Measurements from ENCODE around the gene ZC3H4.
"Not testable (repeated sequence)": the region's sequence is repeated elsewhere in the genome, so short reads cannot be mapped to it uniquely, and the experiment has no call there.

The ZC3H4 gene

DNA sequence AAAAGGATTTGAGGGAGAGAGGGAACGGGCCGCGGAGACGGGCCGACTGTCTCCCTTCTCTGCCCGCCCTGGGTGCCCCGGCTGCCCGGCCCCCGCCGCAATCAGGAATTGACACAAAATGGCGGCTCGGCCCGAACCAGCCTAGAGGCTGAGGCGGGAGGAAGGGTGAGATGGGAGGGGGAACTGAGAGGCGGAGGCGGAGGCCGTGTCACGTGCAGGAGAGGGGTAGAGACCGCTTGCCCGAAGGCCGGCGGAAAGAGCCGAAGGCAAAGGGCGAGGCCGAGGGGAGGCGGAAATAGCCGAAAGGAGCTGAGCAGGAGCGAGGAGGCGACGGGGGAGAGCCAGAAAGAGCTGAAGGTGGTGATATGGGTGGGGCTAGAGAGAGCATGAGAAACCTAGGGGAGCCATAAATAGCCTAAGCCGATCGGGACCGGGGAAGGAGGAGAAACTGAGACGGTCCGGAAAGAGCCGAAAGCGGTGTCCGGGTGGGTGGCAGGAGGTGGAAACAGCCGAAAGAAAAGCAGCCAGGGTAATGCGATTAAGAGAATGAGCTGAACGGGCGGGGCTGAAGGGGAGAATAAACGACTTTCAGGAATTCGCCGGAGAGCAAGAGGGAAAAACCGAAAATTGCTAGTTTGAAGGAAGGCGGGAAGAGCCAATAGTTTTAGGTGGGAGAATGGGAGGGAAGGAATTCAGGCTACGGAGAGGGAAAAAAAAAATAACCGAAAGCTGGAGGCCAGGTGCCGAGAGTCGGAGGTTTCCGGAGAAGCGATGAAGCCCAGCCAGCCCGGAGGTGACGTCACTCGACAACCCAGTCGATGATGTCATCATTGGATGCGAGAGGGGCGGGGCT is at the start of gene ZC3H4:
ZC3H4 (minus strand) TSS at position 780 of the 853 bp plus-strand sequence. CDS start 1,192 bp downstream, outside the sequence.
- DNase-seq = peak; percentile 99

DNA sequence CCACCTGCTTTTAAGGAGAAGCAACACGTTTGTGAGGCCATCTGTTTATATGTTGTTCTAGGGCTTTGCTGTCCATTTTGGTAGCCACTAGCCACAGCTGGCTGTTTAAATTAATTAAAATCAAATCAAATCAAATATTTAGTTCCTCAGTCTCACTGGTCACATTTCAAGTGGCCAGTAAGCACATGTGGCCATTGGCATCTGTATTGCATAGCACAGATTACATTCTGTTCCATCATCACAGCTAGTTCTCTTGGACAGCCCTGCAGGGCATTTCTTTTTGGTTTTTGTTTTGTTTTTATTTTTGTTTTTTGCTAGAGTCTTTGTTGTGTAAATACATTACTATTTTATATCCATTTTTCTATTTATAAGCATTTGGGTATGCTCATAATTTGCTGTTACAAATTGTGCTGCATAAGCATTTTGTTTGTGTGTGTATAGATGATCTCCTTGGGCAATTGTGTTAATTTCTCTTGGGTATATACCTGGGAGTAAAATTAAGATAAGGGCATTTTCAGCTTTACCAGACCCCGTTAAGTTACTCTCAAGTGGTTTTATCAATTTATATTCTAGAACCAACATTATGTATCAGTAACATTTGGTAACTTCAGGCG is 48.4 kb upstream of the ZC3H4 start:
- no peak for DNase-seq

DNA sequence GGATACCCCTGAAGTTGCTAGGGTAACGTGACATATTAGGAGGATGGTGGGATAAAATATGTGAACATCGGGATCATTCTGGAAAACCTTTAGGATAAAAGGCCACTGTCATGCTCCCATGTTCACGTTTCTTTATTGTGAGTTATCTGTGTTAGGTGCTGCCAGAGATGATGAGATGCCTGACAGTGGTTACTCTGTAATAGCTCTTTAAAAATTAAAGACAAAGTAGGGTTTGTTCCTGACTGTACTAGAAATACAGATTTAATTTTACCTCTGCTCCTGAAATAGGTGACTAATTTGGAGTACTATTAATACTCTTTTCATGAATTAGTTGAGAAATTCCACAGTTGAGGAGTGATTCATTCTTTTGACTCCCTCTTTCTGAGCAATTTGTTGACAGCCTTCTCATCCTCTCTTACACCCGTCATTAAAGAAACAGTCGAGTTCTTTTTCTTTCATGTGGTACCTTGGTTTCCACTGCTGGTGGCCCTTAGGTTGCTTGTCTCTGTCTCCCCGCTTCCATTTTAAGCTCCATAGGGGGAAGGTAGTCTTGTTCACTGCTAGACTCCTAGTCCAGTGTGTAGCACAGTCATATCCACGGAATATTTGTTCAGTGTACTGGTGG is 45.4 kb upstream of the ZC3H4 start:
- DNase-seq = no peak

DNA sequence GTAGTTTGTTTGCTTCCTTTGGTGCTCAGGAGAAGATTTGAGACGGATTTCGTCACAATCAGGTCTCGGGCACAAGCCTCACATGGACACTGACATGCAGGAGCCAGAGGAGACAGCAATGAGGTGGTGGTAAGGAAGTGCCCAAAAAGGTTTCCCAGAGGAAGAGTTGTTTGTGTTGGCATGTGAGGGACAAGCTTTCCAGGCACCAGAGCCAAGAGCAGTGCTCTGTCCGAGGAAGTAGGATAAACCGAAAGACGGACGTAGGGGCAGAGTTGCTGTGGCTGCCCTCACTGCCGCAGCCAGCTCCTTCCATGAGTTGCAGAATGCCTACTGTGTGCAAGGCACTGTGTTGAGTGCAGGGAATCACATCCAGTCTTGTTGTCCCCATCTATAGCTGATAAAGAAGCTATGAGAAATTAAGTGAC is 44.8 kb upstream of the ZC3H4 start:
- no peak for DNase-seq

DNA sequence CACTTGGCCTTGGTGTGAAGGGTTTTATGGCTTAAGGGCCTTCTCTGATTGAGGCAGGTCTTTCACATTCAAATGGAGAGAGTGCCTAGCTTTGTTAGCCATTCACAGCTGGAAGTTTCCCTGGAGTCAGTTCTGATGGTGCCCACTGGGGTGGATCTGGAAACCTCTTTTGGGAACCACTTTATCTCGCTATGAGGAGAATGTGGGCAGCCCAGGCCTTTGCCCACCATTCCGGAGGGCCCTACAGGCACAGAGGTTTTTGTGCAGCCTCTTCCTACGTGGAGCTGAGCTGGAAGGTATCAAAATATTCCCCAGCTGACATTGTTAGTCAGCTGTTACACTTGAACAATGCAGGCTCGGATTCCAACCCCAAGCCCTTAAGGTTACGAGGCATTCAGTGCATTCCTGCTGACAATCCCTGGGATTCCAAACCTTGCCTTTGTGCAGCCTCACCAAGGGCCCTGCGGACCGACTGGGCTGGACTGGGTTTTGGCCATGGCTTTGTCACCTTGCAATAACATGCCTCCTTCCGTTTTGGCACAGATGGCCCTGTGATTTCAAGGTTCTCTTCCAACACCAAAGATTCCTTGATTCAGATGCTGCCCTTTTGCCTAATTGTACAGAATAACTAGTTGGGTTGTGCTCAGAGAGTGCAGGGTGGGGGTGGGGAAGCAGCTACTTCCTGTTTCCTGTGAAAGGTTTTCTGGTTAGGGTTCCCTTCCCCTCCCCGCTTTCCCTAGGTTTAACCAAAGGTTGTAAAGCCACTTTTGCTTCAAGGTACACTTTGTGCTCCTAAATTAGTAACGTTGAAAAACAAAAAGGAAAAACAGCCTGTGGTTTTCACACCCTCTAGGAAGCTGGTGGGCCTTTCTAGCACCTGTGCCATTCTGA is 44.1 kb upstream of the ZC3H4 start:
- DNase-seq = peak; percentile 19 to 47

DNA sequence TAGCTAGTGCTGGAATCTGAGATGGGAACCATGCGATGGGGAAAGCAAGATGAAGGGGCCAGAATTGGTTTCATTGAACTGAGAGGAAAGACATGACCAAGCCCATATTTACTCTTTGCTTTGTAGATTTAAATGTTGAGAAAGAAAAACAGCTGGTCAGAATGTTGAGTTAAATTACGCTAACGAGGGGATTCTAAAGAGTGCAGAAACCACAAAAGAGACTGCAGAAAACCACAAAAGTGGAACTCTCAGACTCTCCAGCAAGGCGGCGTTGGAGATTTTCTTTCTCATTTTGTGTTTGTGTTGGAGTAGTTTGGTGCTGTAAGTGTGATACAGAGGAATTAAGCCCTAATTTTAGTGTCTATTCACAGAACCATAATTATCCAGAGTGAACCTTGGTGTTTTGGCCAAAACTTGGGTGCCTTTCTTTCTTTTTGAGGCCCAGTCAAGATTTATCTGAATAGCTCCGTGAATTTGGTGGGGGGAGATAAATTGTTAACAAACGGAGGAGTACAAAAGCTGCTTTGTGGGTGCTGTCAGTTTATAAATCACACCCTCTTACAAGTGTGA is 43.4 kb upstream of the ZC3H4 start:
- DNase-seq = peak; percentile 22 to 43

DNA sequence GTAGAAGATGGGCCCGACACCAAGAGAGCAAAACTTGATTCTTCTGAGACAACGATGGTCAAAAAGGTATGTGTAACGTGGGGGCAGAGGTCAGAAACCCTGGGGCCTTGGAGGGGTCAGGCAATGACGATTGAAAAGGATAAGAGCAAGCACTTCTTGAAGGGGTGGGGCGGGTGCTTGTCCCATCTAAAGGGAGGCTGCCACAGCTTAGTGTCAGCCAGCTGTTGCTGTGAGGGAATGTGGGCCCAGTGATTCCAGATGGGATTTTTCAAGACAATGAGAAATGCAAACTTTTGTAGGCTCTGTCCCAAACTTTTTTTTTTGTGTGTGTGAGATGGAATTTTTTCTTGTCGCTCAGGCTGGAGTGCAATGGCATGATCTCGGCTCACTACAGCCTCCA is 41.6 kb upstream of the ZC3H4 start:
- no peak for DNase-seq

DNA sequence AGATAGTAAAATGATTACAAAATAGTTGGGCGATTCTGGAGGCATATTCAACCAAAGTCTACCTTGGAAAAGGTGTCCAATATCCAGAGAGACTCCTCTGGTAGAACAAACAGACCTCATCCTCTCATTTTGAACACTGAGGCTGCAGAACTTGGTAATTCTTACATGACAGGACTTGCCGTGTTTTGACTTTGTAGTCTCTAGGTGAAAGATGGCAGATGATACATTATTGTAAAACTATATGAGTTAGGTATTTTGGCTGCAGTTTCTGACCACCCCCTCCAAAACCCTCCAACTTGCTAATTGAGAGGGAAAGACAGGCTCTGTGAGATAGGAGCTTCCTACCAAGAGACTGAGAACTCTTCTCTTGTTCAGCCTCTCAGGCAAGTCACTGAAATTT is 39.7 kb upstream of the ZC3H4 start:
- no peak for DNase-seq

DNA sequence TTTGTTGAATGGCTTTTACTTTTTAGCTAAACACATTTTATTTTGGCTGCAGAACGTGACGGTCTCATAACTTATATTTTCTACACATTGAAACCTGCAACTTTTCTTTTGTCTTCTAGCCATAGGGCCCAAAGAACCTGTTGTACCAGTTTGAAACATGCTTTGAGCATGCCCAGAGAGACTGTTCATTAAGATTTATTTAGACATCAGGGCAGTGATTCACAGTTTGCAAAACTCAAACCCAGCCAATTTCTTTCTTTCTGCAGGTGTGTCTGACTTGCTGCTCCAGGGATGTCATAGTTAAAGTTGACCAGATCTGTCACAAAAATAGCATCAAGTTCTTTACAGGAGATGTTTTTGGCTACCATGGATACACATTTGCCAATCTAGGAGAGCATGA is 39.1 kb upstream of the ZC3H4 start:
- DNase-seq = no peak

DNA sequence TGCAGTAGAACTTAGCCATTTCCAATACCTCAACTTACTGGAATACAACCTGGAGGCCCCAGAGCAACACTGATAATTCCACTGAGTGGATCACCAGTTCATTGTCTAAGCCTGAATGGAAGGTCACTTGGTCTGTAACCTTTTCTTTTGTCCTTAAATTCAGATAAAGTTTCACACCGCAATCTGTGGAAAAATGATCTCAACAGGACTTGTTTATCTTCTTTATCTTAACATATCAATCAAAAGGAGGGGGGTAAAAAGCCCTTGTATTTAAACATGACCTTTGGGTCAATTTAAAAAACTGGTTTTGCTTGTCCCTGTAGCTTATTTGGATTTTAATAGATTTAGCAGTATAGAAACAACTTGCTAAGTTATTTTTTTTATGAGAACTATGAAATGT is 38.6 kb upstream of the ZC3H4 start:
- DNase-seq = no peak

DNA sequence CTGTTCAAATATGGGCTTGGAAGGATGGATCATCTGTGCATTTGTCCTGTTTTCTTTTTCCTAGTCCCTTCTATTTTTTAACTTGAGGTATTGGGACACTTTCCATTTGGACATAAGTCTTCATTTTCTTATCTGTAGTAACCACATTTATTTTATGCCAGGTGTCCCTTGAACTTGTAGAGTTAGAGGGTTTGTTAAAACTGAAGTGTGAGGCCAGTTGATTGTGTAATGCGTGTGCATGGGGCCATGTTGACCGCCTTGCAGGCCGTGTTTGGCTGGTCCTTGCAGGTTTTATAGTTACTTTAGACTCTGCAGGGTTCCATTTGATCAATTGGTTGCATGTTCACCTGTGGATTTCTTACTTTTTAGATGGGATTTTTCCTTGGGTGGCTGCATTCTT is 38.1 kb upstream of the ZC3H4 start:
- no peak for DNase-seq

DNA sequence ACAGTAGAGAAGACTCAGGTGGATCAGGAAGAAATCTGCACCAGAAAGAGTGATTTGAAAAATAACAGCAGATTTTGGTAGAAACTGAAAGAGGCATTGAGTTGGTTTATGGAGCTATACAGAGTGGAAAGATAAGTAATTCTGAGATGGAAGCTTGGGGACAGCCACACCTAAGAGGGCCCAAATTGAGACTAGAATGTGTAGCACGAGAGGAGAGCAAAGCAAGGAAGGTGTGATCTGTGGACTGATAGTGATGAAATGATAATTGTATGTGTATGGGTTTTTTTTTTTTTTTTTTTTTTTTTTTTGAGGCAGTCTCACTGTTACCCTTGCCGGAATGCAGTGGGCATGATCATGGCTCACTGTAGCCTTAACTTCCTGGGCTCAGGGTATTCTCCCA is 33.3 kb upstream of the ZC3H4 start:
- no peak for DNase-seq

DNA sequence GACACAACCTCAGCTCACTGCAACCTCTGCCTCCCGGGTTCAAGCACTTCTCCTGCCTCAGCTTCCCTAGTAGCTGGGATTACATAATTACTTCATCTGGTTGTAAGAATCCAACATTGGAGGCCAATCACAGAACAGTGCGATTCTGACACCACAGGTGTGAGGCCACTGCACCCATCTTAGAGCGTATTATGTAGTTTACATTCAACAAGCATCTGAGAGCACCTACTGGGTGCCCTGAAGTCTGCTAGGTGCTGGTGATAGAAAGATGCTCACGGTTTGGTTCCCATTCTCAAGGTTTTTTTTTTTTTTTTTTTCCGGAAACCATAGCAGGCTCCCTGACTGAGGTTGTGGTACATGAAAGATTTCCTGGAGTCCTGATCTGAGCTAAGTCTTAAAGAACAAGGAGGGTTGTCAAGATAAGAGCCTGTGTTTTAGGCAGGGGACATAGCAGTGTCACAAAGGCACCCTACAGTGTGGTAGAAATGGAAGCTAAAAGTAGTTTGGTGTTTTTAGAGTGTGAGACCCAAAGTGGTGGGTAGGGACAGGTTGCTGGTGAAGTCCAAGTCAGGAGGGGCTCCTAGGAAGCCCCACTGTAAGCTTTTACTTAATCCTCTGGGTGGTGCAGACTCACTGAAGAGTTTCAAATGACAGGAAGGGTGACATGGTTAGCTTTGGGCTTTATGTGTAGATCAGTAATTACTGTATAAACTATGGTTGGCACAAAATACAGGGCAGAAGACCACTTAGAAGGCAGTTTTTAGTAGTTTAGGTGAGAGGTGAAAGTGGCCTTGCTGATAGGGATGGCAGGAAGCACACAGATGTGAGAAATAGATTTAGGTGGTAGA is 32.3 kb upstream of the ZC3H4 start:
- DNase-seq = no peak

DNA sequence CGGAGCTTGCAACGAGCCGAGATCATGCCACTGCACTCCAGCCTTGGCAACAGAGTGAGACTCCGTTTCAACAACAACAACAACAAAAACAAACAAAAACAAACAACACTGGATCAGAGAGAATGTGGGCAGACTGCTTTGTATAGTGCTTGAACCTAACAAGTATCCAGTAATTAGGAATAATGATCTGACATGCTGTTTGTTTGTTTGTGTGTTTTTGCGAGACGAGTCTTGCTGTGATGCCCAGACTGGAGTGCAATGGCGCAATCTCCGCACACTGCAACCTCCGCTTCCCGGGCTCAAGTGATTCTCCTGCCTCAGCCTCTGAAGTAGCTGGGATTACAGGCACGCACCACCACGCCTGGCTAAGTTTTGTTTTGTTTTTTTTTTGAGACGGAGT is 31.1 kb upstream of the ZC3H4 start:
- no peak for DNase-seq

DNA sequence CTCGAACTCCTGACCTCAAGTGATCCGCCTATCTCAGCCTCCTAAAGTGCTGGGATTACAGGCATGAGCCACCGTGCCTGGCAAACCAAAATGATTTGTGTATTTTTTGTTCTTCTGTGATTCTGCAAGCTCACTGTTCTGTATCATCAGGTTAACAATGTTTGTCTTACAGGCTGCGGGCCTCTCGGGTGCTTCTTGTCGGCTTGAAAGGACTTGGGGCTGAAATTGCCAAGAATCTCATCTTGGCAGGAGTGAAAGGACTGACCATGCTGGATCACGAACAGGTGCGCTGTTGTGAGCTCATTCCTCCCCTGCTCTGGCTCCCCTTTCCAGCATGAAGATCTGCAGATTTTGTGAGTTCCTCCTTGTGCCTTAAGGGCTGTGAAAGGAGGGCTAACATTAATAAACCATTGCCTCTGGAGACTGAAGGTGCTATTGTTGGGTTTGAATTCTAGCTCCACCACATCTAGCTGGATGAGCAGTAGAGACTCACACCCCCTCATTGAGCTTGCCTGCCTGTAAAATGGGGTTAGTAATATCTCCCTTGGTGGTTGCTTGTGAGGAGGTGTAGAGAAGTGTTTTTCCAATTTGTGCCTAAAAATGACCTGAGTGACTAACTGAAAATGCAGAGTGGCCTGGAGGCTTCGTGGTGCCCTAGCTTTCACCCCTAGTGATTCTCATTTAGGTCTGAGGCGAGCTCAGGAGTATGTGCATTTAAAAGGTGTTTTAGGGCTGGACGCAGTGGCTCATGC is 29.9 kb upstream of the ZC3H4 start:
- no peak for DNase-seq

DNA sequence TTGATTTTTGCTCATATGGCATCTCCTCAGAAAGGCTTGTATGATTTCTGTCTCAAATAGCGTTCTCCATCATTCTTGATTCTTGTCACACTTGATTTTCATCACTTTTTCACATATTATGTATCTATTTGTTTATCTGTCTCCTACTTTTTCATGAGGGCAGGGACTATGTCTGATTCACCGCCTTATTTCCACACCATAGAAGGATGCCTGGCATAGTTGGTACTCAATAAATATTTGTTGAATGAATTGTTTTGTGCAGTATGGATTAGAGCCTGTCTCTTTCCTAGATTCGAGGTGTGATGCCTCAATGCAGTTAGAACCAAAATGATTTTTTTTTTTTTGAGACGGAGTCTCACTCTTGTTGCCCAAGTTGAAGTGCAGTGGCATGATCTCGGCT is 29.2 kb upstream of the ZC3H4 start:
- DNase-seq = no peak

DNA sequence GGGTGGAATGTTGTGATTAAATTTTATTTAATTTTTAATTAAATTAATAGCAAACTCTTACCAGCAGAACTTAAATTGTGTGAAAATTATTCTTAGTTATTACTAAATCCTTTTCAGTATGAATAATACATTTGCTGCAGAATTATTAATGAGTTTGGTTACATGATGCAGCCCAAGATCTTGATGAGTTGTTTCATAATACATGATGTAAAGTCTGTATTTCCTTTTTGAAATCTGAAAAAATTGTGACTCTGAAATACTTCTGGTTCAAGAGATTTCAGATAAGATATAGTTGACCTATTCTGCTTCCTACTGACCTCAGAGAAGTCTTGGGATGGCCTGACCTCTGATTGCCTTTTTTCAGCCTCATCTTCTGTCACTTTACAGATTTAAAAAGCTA is 28.1 kb upstream of the ZC3H4 start:
- DNase-seq = no peak

DNA sequence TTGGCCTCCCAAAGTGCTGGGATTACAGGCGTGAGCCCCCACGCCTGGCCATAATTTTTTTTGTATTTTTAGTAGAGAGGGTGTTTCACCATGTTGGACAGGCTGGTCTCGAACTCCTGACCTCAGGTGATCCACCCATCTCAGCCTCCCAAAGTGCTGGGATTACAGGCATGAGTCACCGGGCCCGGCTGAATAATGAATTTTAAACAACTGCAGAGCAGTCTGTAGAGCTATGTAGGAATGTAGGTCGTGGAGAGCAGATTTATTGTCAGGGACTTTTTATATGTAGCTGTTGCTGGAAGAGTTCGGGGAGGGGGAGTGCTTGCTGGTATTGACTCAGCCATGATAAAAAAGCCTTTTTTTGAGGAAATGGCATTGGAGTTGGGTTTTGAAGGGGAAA is 27.7 kb upstream of the ZC3H4 start:
- DNase-seq = not testable (repeated sequence)

DNA sequence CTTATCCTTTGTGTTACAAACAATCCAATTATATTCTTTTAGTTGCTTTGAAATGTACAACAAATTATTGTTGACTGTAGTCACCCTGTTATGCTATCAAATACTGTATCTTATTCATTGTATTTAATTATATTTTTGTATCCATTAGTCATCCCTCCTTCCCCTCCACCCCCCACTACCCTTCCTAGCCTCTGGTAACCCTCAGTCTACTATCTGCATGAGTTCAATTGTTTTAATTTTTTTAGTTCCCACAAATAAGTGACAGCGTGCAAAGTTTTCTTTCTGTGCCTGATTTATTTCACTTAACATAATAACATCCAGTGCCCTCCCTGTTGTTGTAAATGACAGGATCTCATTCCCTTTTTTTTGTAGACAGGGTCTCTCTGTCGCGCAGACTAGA is 21.6 kb upstream of the ZC3H4 start:
- DNase-seq = no peak

DNA sequence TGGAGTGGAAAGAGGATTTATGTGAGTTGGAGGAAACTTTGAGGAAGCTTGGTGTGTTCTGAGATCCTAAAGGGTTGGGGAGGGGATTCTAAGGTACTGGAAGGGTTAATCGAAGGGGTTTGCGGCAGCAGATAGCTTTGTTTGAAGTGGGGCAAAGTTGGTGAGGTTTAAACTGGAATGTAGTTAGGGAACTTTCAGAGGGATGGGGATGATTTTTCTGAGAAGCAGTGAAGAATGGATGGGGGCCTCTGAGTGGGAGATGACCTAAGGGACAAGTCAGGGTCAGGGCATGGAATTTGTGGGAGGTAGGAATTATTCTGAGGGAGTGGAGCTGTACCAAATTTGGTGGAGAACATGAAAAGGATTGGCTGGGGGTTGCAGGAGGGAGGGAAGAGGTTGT is 21.0 kb upstream of the ZC3H4 start:
- DNase-seq = no peak

DNA sequence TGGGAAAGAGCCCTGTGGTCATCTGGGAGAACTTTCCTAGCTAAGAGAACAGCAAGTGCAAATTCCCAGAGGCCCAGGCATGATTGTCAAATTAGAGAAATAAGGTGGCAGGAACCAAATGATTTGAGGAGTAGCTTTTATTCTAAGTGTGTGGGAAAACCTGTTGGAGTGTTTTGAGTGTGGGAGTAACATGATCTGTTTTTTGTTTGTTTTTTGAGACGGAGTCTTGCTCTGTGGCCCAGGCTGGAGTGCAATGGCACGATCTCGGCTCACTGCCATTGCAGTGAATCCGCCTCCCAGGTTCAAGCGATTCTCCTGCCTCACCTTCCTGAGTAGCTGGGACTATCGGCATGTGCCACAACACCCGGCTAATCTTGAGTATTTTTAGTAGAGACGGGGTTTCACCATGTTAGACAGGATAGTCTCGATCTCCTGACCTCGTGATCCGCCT is 19.5 kb upstream of the ZC3H4 start:
- DNase-seq = no peak

Measured in inflammatory macrophage treated with lipopolysaccharide for 1 hour (primary cell).